Measurements from ENCODE around the gene PSD. TPM values are rescaled to one million over a fixed set of nuclear protein-coding genes. Genes with fewer than 3 reads are reported as not detected.
A peak's percentile ranks its signal among the peaks of the same experiment; 100 is the strongest.

PSD gene
- total RNA-seq, 2 experiments from 2014 or later, result 9.1 to 11.2 TPM

- H3K9me3 Mint-ChIP-seq (ENCODE audit: low read depth), result no peaks in the 10 kb centered on the region
- ChIA-PET CTCF (interaction anchor here (0.9 to 3.7 kb wide), 2 partner anchors 8 to 19 kb away, joined by 3 to 35 read pairs; partner anchors contain the start of gene FBXL15), POLR2A (interaction anchor here (0.6 kb wide), 1 partner anchor 21 kb away, joined by 3 read pairs; no protein-coding TSS in a partner anchor)
- ATAC-seq, result no peak
- H3K36me3 Mint-ChIP-seq (ENCODE audit: low read depth), result peaks cover 2% of the 10 kb centered on the region
- no peak for DNase-seq
- H3K27ac Mint-ChIP-seq, result no peak overlapping the region
- H3K27me3 Mint-ChIP-seq, result no peaks in the 10 kb centered on the region
- H3K4me3 Mint-ChIP-seq, result no peak overlapping the region
- H3K4me1 Mint-ChIP-seq, result peaks cover 34% of the 10 kb centered on the region
- intact Hi-C loops (cut with DNase I, micrococcal nuclease), result no loop called here
Measured at GRCh38 chr10:102429468-102429867, 10.9 kb upstream of the PSD start.

DNA sequence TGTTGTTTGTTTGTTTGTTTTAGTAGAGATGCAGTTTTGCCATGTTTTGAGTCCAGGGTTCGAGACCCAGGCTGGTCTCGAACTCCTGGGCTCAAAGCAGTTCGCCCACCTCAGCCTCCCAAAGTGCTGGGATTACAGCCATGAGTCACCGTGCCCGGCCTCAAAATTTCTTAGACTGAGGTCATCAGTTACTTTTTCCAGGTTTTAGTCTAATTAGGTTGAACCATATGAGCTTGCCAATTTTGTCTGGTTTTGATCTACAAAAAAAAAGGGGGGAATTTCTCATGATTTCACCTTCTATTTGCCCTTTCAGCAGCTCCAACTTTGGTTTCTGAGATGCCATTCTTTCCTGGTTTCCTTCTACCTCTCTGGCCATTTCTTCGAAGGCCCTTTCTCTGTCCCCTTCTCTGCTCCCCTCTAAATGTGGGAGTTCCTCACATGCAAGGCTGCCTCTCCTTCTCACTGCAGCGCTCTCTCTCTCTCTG is 8.3 kb upstream of the PSD start:
- ChIA-PET CTCF (interaction anchor here (0.8 to 1.4 kb wide), 4 partner anchors 25 to 265 kb away, joined by 3 to 5 read pairs (median 4); no protein-coding TSS in a partner anchor), POLR2A (interaction anchor here (0.9 kb wide), 1 partner anchor 42 kb away, joined by 3 read pairs; no protein-coding TSS in a partner anchor)
- Mint-ChIP-seq H3K4me1 (peaks cover 28% of the 10 kb centered on the region), H3K36me3 (ENCODE audit: low read depth) (peaks cover 6% of the 10 kb centered on the region), H3K27me3 (no peaks in the 10 kb centered on the region), H3K9me3 (ENCODE audit: low read depth) (no peaks in the 10 kb centered on the region), H3K27ac (peak overlapping the region; percentile 60), H3K4me3 (no peak overlapping the region)
- intact Hi-C loops (cut with DNase I, micrococcal nuclease), result no loop called here
- no peak for DNase-seq
- ATAC-seq, result no peak

- ChIA-PET CTCF (interaction anchor here (0.5 to 2.5 kb wide), 4 partner anchors 36 to 196 kb away, joined by 3 to 10 read pairs (median 6); no protein-coding TSS in a partner anchor), POLR2A (no interaction called here)
- intact Hi-C loops (cut with DNase I, micrococcal nuclease), result no loop called here
- no peak for DNase-seq
- no peaks in the 10 kb centered on the region for H3K27me3 Mint-ChIP-seq
- H3K27ac Mint-ChIP-seq, result no peak overlapping the region
- H3K36me3 Mint-ChIP-seq (ENCODE audit: low read depth), result peaks cover 9% of the 10 kb centered on the region
- H3K9me3 Mint-ChIP-seq (ENCODE audit: low read depth), result no peaks in the 10 kb centered on the region
- H3K4me3 Mint-ChIP-seq, result no peak overlapping the region
- ATAC-seq, result no peak
- H3K4me1 Mint-ChIP-seq, result peaks cover 27% of the 10 kb centered on the region
Measured at GRCh38 chr10:102425444-102425843, 6.9 kb upstream of the PSD start.

DNA sequence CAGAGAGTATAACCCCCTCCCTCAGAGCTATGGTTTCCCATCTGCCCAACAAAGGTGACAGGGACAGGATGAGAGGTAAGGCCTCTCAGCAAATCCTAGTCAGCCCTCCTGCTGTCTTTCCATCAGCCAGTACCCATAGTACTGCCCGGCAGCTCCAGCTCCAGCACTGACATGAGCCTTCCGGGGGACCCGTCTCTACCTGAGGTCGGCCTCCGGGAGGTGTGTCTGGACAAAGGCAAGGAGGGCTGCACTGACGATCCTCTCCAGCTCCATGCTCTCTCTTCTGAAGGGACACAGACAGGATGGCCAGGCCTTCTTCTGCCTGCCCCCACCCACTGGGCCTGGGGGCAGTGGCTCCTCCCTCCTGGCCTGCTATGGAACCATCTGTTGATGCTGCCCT is 6.3 kb upstream of the PSD start:
- intact Hi-C loops (cut with DNase I, micrococcal nuclease), result loop anchor here (5.0 kb wide), 2 partner anchors 52 to 63 kb away; no protein-coding TSS in a partner anchor
- no peak overlapping the region for H3K27ac Mint-ChIP-seq
- H3K27me3 Mint-ChIP-seq, result no peaks in the 10 kb centered on the region
- peaks cover 9% of the 10 kb centered on the region for H3K36me3 Mint-ChIP-seq (ENCODE audit: low read depth)
- H3K4me1 Mint-ChIP-seq, result peaks cover 32% of the 10 kb centered on the region
- DNase-seq (no peak), ATAC-seq (no peak)
- no peaks in the 10 kb centered on the region for H3K9me3 Mint-ChIP-seq (ENCODE audit: low read depth)
- no peak overlapping the region for H3K4me3 Mint-ChIP-seq
- ChIA-PET CTCF (interaction anchor here (0.5 to 5.6 kb wide), 4 partner anchors 29 to 150 kb away, joined by 3 to 67 read pairs (median 6); partner anchors contain the start of gene NFKB2), POLR2A (no interaction called here)

GRCh38 chr10:102424145-102424544 is 5.6 kb upstream of the PSD start:
- Mint-ChIP-seq H3K4me3 (no peak overlapping the region), H3K27me3 (no peaks in the 10 kb centered on the region), H3K36me3 (ENCODE audit: low read depth) (peaks cover 9% of the 10 kb centered on the region), H3K9me3 (ENCODE audit: low read depth) (no peaks in the 10 kb centered on the region), H3K4me1 (peaks cover 40% of the 10 kb centered on the region), H3K27ac (no peak overlapping the region)
- DNase-seq, result no peak
- ATAC-seq, result no peak
- POLR2A ChIA-PET, result interaction anchor here (1.2 to 4.6 kb wide), 2 partner anchors 8 to 11 kb away, joined by 3 to 27 read pairs; partner anchors contain the start of gene CUEDC2
- intact Hi-C loops (cut with DNase I, micrococcal nuclease), result loop anchor here (5.0 kb wide), 2 partner anchors 53 to 62 kb away; no protein-coding TSS in a partner anchor
- CTCF ChIA-PET, result interaction anchor here (1.2 to 5.6 kb wide), 5 partner anchors 11 to 159 kb away, joined by 4 to 67 read pairs (median 10); partner anchors contain the start of gene NFKB2

- ATAC-seq (no peak), DNase-seq (no peak)
- no peaks in the 10 kb centered on the region for H3K27me3 Mint-ChIP-seq
- no peaks in the 10 kb centered on the region for H3K9me3 Mint-ChIP-seq (ENCODE audit: low read depth)
- H3K4me1 Mint-ChIP-seq, result peaks cover 44% of the 10 kb centered on the region
- CTCF ChIA-PET, result interaction anchor here (0.7 to 5.6 kb wide), 12 partner anchors 8 to 197 kb away, joined by 3 to 67 read pairs (median 11); partner anchors contain the start of genes C10orf95, CUEDC2, ELOVL3 and NFKB2
- H3K4me3 Mint-ChIP-seq, result peak overlapping the region; percentile 1
- no peak overlapping the region for H3K27ac Mint-ChIP-seq
- intact Hi-C loops (cut with DNase I, micrococcal nuclease), result loop anchor here (5.0 kb wide), 2 partner anchors 54 to 61 kb away; no protein-coding TSS in a partner anchor
- POLR2A ChIA-PET, result interaction anchor here (0.5 to 4.6 kb wide), 3 partner anchors 9 to 25 kb away, joined by 3 to 27 read pairs (median 3); partner anchors contain the start of gene CUEDC2
- H3K36me3 Mint-ChIP-seq (ENCODE audit: low read depth), result peaks cover 9% of the 10 kb centered on the region
Measured at GRCh38 chr10:102423372-102423968, 4.9 kb upstream of the PSD start.

GRCh38 chr10:102422545-102423129 is 4.1 kb upstream of the PSD start:
- Mint-ChIP-seq H3K27ac (peak overlapping the region; percentile 78), H3K36me3 (ENCODE audit: low read depth) (peaks cover 9% of the 10 kb centered on the region), H3K9me3 (ENCODE audit: low read depth) (no peaks in the 10 kb centered on the region), H3K27me3 (peaks cover 7% of the 10 kb centered on the region), H3K4me3 (peak overlapping the region; percentile 96), H3K4me1 (peaks cover 46% of the 10 kb centered on the region)
- ChIA-PET CTCF (interaction anchor here (0.7 to 5.6 kb wide), 16 partner anchors 9 to 196 kb away, joined by 3 to 67 read pairs (median 4); partner anchors contain the start of genes ACTR1A, C10orf95, CUEDC2 and ELOVL3), POLR2A (interaction anchor here (0.6 to 4.6 kb wide), 6 partner anchors 10 to 271 kb away, joined by 3 to 27 read pairs (median 4); partner anchors contain the start of genes CUEDC2 and NOLC1)
- ATAC-seq (peak; percentile 16), DNase-seq (peak; percentile 80)
- intact Hi-C loops (cut with DNase I, micrococcal nuclease), result loop anchor here (5.0 kb wide), 2 partner anchors 55 to 60 kb away; no protein-coding TSS in a partner anchor

- intact Hi-C loops (cut with DNase I, micrococcal nuclease), result loop anchor here (1.0 to 5.0 kb wide), 16 partner anchors 10 to 289 kb away; partner anchors contain the start of genes ACTR1A (in 2 of the 2), CUEDC2 (in 2 of the 2), NOLC1 (in 1 of the 2) and PPRC1 (in 1 of the 2)
- ChIA-PET CTCF (interaction anchor here (0.6 to 5.6 kb wide), 20 partner anchors 10 to 196 kb away, joined by 3 to 67 read pairs (median 4); partner anchors contain the start of genes ACTR1A, C10orf95, CUEDC2 and ELOVL3), POLR2A (interaction anchor here (0.9 to 4.6 kb wide), 6 partner anchors 10 to 154 kb away, joined by 3 to 27 read pairs (median 6); partner anchors contain the start of genes C10orf95 and CUEDC2)
- H3K27ac Mint-ChIP-seq, result peak overlapping the region; percentile 78
- H3K9me3 Mint-ChIP-seq (ENCODE audit: low read depth), result no peaks in the 10 kb centered on the region
- DNase-seq, result peak; percentile 60
- ATAC-seq, result no peak
- H3K27me3 Mint-ChIP-seq, result peaks cover 12% of the 10 kb centered on the region
- H3K4me1 Mint-ChIP-seq, result peaks cover 39% of the 10 kb centered on the region
- H3K4me3 Mint-ChIP-seq, result peak overlapping the region; percentile 96
- H3K36me3 Mint-ChIP-seq (ENCODE audit: low read depth), result peaks cover 7% of the 10 kb centered on the region
Measured at GRCh38 chr10:102421757-102422512, 3.4 kb upstream of the PSD start.

- peak overlapping the region; percentile 42 for H3K27ac Mint-ChIP-seq
- CTCF ChIA-PET, result interaction anchor here (0.6 to 5.6 kb wide), 16 partner anchors 10 to 252 kb away, joined by 3 to 67 read pairs (median 4); partner anchors contain the start of genes C10orf95, CUEDC2 and NFKB2
Measured at GRCh38 chr10:102421507-102421756, 2.8 kb upstream of the PSD start.

More at GRCh38 chr10:102421507-102421756, 2.8 kb upstream of the PSD start:
- Mint-ChIP-seq H3K9me3 (ENCODE audit: low read depth) (no peaks in the 10 kb centered on the region), H3K27me3 (peaks cover 12% of the 10 kb centered on the region), H3K36me3 (ENCODE audit: low read depth) (peaks cover 7% of the 10 kb centered on the region), H3K4me3 (peak overlapping the region; percentile 96), H3K4me1 (peaks cover 34% of the 10 kb centered on the region)
- POLR2A ChIA-PET, result interaction anchor here (0.9 to 4.6 kb wide), 6 partner anchors 11 to 154 kb away, joined by 3 to 27 read pairs (median 6); partner anchors contain the start of genes C10orf95 and CUEDC2
- intact Hi-C loops (cut with DNase I, micrococcal nuclease), result loop anchor here (1.0 to 5.0 kb wide), 16 partner anchors 11 to 289 kb away; partner anchors contain the start of genes ACTR1A (in 2 of the 2), CUEDC2 (in 2 of the 2), NOLC1 (in 1 of the 2) and PPRC1 (in 1 of the 2)
- ATAC-seq (no peak), DNase-seq (no peak)

Measured in activated CD4-positive, alpha-beta T cell treated with anti-CD3 and anti-CD28 coated beads for 36 hours (primary cell).